NOMO-1 treated with DMSO at 0.1 percent for 48 hours (cell line): Measurements from ENCODE around the gene CNKSR3.

Experiments
- DNase-seq: peaks from one replicate; lab custom pipeline; 2025; ENCODE audit not compliant: unreplicated experiment; lab: John Stamatoyannopoulos, UW

CNKSR3 gene

DNA sequence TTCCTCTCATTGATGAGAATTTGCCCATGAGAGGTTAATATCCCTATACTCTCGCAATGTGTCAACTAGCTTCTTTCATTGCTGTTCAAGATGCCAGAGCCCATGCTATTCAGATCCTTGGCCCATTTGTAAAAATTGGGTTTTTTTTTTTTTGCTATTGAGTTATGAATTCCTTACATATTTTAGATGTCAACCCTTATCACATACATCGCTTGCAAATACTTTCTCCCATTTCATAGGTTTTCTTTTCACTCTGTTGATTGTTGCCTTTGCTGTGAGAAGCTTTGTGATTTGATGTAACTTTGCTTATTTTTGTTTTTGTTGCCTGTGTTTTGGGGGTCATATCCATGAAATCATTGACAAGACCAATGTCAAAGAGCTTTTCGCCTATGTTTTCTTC lies 121.7 kb downstream of the CNKSR3 start:
- DNase-seq = no peak

- DNase-seq = no peak
These were observed 123.4 kb downstream of the CNKSR3 start for GRCh38 chr6:154386848-154387717.

DNA sequence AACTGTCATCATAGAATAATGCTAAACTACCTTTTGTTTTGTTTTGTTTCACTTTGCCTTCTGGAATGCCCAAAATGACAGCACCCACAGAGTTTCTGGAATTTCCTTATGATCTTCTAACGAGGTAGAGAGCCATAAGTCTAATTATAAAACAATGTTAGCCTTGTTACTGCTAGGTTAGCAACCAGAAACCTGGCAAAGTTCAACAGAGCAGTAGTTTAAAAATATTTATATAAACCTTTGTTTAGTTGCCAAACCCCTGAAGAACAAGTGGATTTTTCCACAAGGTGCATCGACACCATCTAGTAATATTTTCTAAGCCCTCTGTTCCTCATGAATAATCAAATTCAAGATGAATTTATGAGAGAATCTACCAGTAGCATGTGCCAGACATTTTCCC lies 126.3 kb downstream of the CNKSR3 start:
- no peak for DNase-seq

- DNase-seq = no peak
These were observed 127.2 kb downstream of the CNKSR3 start for GRCh38 chr6:154383273-154383672.

- no peak for DNase-seq
These were observed 127.7 kb downstream of the CNKSR3 start for GRCh38 chr6:154382740-154383139.

DNA sequence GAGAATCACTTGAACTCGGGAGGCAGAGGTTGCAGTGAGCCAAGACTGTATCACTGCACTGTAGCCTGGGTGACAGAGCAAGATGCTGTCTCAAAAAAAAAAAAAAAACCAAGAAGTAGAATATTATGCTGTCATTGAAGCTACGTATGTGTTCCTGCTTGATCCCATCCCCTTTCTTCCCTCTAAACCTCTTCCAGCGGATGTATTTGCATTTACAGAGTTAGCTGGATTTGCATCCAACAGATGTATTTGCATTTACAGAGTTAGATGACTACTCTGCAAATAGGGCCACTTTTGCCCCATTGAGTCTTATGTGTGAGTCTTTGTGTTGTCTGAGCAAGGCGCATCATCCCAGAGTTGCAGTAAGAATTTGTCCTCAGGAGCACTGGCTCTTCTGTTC lies 128.9 kb downstream of the CNKSR3 start:
- DNase-seq = no peak

DNA sequence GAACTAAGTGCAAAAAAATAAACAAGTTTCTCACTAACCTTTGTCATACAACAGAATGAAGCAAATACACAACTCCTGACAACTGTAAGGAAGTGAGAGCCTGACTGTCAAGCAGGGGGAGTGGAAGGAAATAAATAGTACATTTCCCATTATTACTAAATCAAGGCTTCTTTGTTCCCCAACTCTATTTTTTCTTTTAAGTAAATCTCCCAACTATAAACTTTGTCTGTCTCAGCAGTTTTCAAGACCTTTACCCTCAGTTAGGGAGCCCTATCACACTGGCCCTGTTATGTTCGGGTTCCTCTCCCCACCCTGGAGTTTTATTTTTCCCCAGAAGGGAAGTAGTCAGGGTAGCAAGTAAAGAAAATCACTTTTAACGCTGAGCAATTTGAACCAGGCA lies 129.7 kb downstream of the CNKSR3 start:
- DNase-seq = peak; percentile 32

GRCh38 chr6:154379585-154379984 lies 130.9 kb downstream of the CNKSR3 start:
- DNase-seq = no peak

DNA sequence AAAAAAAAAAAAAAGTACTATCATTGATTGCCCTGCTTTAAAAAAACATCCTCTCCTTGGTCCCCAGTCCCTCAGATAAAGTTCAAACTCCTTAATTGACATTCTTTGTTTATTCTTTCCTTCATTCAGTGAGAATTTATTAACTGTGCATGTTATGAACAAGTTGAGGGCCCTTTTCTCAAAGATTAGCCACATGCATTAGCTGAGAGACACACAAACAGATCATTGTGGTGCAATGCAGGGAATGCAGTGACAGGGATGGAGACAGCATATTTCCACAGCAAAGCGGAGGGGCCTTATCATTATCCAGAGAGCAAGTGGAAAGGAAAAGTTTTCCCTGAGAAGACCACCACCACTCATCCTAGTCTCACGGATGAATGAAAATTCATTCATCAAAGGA lies 132.0 kb downstream of the CNKSR3 start:
- no peak for DNase-seq

DNA sequence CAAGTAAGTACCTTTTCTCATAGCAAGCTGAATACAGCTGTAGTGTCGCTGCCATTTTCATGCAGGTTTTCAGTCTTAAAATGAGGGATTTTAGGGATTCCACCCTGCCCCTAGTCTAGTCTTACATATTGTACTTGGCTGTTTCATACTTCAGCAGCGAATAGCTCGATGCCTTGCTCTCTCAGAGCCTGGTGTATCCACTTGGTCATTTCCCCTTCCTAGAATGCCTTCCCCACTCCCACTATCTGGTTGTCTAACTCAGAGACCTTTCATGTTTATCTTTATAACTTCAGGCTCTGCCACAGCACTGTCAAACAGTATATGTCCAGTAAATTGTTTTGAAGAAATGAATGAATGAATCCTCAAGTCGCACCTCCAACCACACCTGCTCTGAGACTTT lies 132.8 kb downstream of the CNKSR3 start:
- no peak for DNase-seq

- DNase-seq = no peak
These were observed 136.5 kb downstream of the CNKSR3 start for GRCh38 chr6:154373971-154374370.

DNA sequence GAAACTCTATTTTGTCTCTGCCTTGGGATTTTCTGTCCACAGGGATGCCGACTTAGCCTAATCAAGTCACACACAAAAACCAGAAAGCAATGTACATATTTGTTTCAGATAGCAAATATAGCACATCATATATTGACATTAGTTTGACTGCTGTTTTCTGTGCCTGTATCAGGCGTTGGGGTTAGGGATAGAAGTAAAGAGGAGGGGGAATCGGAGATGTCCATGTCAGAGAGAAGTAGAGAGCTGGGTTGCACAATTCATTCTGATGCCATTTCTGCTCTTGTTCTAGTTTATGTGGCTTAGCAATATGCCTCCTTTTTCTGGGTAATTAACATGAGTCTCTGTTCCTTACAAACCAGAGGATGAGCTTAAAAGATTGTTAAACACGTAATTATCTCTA lies 139.2 kb downstream of the CNKSR3 start:
- DNase-seq = peak; percentile 81

DNA sequence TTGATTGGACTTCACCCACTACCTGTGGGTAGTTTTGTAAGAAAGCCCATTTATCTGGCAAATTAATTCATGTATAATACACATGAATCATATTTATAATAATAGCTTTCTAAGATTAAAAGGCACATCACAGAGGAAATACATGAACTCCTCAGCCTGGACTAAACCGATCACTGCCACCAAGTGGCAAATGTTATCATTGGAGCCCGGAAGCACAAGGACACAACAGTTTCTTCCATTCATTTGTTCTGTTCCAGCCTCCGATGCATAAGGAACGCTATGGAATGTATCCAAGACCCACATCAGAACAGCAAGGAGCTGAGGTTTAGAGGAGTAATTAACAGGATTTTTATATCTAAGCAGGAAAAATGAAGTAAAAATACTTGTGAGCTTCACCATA lies 139.9 kb downstream of the CNKSR3 start:
- peak; percentile 49 for DNase-seq

- DNase-seq = peak; percentile 46
These were observed 142.4 kb downstream of the CNKSR3 start for GRCh38 chr6:154367839-154368695.

DNA sequence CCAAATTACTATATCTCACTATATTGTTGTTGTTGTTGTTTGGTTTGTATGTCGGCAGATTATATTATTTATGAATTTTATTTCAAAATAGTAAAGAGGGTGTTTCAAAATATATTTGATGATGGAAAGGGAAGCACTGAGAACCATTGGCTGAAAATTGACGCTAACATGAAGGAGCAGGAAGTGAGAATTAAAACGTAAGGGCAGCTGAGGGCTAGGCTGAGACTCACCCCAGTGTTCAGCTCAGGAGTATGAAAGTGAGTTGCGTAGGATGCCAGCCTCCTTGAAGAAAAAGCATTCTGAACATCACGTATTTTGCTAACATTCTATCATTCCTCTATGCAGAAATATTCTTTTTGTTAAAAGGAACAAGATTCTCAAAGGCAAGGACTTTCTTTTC lies 143.1 kb downstream of the CNKSR3 start:
- DNase-seq = peak; percentile 68

- no peak for DNase-seq
These were observed 146.7 kb downstream of the CNKSR3 start for GRCh38 chr6:154363821-154364220.

DNA sequence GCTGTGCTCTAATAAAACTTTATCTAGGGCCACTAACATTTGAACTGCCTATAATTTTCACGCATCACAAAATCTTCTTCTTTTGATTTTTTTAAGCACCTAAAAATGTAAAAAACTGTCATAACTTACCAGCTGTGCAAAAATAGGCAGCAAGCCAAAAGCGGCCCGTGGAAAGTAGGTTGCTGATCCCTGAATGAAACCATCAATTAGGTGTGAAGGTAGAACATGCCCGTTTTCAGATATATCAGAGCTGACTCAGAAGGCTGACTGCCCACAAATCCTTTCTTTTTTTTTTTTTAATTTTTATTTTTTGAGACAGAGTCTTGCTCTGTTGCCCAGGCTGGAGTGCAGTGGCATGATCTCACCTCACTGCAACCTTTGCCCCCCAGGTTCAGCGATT lies 149.0 kb downstream of the CNKSR3 start:
- DNase-seq = no peak

DNA sequence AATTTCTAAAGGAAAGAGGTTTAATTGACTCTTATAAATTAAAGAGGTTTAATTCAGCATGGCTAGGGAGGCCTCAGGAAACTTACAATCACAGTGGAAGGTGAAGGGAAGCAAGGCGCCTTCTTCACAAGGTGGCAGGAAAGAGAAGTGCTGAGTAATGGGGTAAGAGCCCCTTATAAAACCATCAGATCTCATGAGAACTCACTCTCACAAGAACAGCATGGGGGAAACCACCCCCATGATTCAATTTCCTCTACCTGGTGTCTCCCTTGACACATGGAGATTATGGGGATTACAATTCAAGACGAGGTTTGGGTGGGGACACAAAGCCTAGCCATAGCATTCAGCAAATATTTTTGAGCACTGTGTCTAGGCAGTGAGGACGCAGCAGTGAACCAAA lies 150.0 kb downstream of the CNKSR3 start:
- no peak for DNase-seq

DNA sequence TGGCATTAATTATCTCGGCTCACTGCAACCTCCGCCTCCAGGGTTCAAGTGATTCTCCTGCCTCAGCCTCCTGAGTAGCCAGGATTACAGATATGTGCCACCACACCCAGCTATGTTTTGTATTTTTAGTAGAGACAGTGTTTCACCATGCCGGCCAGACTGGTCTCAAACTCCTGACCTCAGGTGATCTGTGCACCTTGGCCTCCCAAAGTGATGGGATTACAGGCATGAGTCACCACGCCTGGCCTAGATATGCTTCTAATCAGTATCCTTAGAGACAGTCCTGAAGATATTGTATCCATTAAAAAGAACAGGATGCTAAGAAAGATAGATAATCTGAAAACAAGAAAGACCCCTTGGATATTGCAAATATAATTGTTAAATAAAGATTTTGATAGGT lies 150.8 kb downstream of the CNKSR3 start:
- no peak for DNase-seq

DNA sequence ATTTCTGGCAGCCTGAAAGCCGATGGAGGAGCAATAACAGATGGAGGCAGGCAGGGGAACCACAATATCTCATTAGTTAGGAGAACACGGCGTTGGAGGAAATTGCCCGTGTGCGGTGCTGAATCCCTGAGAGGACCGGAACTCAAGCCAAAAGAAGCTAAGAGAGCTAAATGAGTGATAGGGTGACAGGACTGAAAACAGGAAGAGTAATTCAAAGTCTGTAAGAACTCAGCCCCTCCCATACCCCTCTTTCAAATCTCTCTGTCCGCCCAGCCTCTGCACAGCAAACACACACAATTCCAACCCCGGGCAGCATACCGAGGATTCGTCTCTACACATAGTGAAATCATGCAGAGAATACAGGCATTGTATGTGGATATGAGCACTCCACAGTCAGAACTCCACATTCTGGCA lies 151.3 kb downstream of the CNKSR3 start:
- DNase-seq = peak; percentile 81

GRCh38 chr6:154358019-154358545 lies 152.4 kb downstream of the CNKSR3 start:
- DNase-seq = no peak

DNA sequence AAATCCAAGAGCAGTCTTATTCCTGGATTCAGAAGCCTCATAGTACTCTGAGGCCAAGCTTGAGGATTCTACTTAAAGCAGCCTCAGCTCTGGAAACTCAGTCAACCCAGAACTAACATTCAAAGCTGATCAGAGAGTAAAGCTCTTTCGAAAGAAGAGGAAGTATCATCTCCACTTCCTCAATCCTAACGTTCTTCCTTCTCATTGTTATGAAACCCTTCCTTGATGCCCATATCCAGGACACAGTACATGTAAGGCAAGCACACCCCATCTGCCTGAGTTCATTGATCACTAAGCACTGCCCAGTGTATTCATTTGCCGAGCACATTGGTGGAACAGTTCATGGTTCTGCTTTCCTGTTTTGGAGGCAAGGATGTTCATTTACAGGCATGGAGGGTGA lies 153.8 kb downstream of the CNKSR3 start, which contains the start of gene IPCEF1:
IPCEF1 (minus strand) TSS at position 114 of the 400 bp plus-strand sequence. CDS start 90,856 bp downstream, outside the sequence.
- DNase-seq = peak; percentile 92
